HG03066 (cell line): ENCODE results near the gene CDC14B.
A peak's percentile ranks its signal among the peaks of the same experiment; 100 is the strongest.
"Not testable (repeated sequence)": the region's sequence is repeated elsewhere in the genome, so short reads cannot be mapped to it uniquely, and the experiment has no call there.

ENCODE experiments used
- ATAC-seq: cut with Tn5 transposase; IDR thresholded peaks from one replicate; pipeline ENCODE4 v1.9.1; 2021; ENCODE audit warnings: low read depth; ENCODE audit not compliant: unreplicated experiment

The CDC14B gene

DNA sequence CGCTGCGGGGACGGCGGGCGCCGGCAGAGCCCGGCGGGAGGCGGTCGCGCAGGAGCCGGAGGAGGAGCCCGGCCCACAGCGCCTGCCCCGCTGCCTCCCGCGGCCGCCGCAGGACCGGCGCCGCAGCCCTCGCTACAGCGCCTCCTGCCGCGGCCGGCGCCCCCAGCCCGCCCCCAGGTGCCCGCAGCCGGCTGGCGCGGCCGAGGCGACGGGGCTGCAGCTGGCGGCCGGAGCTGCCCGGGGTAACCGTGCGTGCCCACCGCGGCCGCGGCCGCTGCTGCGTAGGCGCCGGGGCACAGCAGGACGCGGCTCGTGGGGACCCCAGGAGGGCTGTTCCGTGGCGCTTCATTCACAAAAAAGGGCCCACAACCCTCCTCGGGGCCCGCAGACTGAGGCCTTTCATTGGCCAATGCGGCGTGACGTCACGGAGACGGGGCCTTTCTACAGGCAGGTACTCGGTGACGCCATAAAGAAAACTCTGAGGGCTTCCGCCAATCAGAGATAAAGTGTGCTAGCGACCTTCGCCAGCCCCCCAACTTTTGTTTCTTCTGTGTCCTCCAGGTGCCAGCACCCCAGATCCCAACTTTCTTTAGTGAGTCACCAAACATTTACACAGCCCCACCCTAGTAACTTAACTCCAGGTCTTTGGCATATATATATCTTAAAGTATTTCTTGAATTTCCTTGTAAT lies at the start of gene CDC14B:
Gene CDC14B, minus strand, starts transcription at position 353 of the 690 bp plus-strand sequence. CDS start 465 bp downstream, outside the sequence.
- ATAC-seq, result peak; percentile 65

DNA sequence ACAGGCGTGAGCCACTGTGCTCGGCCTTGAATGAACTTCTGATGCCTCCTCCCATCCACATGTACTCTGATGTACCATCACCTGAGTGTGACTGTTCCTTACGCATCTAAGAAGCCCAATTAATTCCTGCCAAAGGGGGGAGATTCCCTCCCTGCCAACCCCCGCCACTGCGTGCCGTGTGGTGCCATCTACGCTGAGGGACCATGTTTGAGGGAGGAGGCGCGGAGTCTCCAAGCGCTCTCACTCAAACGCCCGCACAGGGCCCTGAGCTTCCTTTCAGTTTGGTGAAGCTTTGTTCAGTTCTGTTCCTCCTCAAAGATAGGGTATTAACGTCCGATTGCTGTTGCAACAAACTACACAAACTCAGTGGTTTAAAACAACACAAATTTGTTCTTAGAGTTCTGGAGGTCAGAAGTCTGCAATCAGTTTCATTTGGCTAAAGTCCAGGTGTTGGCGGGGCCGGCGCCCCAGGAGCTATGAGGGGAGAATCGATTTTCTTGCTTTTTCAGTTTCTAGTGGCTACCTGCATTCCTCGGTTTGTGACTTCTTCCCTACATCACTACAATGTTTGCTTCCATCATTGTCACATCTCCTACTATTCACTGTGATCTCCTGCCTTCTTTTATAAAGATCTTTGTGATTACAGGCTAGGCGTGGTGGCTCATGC lies 49.4 kb upstream of the CDC14B start:
- ATAC-seq, result no peak

DNA sequence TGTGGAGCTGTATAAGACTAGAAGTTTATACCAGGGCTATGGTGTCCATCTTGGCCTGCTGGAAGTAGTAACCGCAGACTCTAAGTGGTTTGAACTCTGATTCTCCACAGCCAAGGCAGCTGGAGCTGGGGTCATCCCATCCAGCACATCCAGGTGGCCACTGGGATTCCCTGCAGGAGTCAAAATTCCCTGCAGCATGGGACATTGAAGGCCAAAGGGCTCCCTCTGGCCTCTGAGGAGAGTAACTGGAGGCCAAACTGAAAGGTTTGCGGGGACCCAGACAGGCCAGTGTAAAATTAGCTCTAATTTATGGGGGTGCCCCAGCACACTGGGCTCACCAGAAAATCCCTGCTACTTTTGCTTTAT lies 47.7 kb upstream of the CDC14B start:
- no peak for ATAC-seq

DNA sequence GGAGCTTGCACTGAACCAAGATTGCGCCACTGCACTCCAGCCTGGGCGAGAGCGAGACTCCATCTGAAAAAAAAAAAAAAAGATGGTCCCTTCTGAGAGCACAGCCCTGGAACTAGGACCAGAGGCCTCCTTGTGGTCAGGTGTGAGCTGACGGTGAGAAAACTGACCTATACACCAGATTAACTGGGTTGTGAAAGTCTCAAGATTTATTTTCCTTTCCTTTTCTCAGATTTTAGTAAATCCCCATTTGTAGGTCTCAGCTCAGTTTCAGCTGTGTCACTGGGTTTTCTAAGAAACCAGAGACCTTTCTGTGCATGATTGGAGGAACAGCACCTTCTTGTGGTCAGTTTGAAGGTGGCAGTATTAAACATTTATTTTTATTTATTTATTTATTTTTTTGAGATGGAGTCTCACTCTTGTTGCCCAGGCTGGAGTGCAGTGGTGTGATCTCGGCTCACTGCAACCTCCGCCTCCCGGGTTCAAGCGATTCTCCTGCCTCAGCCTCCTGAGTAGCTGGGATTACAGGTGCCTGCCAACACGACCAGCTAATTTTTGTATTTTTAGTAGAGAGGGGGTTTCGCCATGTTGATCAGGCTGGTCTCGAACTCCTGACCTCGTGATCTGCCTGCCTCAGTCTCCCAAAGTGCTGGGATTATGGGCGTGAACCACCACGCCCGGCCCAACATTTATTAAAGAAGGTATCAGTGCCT lies 47.2 kb upstream of the CDC14B start:
- ATAC-seq, result not testable (repeated sequence)

DNA sequence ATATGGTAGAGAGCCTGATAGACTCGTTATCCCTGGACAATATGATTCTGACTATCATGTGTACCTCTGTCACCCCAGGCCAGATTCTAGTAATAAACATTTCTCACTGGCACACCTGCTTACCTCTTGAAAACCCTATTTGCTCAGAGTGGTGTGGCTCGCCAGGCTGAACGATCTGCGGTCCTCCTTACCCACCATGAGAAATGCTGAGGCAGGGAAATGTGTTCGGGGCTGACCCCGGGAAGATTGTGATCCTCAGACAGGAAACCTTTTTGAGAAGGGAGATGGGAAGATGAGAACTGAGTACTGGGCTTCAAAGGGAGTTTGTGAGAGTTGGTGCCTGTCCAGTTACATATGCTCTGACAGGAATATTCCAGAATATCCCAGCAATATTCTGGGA lies 46.1 kb upstream of the CDC14B start:
- no peak for ATAC-seq

DNA sequence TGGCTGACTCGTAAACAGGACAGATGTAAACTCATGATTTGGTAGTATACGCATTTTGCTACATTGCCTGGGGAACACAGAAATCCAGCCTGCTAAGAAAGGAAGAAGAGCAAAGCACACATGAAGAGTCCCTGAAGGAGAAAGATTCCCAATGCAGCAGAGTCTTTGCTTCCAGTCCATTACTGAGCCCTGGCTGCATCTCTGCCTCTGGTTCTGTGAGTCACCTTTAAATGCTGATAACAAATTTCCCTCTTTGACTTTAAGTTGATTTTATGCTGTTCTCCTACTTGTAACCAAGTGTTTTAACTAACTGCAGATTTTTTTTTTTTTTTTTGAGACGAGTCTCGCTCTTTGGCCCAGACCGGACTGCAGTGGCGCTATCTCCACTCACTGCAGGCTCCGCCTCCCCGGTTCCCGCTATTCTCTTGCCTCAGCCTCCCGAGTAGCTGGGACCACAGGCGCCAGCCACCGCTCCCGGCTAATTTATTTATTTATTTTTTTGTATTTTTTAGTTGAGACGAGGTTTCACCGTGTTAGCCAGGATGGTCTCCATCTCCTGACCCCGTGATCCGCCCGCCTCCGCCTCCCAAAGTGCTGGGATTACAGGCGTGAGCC lies 44.0 kb upstream of the CDC14B start:
- no peak for ATAC-seq

DNA sequence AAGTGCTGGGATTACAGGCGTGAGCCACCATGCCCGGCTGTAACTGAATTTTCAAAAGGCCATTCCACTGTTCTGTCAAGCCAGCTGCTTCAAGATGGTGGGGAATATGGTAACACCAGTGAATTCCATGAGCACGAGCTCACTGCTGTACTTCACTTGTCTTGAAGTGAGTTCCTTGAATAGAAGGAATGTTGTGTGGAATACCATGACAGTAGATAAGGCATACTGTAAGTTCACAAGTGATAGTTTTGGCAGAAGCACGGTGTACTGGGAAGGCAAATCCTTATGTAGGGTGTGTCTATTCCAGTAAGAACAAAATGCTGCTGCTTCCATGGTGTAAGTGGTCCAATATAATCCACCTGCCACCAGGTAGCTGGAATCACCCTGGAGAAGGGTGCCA lies 42.1 kb upstream of the CDC14B start:
- ATAC-seq, result no peak

DNA sequence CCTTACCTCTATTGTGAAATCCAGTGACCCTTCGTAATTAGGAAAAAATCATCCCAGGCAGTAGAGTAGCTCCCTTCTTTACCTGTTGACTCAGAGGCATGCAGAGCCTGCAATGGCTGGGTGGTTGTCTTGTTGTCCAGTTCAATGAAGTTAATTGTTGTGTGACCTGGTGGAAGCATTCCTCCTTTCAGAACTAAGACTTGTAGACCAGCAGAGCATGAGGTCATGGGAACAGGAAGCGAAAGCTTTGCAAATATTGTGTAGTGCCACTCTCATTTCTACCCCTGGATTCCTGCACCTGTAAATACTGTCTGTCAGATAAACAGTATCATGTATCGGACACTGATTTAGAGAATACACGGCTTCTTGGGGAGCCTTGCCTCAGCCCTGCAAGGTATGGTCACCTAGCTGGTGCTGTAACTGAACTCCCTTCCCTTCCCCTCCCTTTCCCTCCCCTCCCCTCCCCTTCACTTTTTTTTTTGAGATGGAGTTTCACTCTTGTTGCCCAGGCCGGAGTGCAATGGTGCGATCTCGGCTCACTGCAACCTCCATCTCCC lies 41.1 kb upstream of the CDC14B start:
- no peak for ATAC-seq

DNA sequence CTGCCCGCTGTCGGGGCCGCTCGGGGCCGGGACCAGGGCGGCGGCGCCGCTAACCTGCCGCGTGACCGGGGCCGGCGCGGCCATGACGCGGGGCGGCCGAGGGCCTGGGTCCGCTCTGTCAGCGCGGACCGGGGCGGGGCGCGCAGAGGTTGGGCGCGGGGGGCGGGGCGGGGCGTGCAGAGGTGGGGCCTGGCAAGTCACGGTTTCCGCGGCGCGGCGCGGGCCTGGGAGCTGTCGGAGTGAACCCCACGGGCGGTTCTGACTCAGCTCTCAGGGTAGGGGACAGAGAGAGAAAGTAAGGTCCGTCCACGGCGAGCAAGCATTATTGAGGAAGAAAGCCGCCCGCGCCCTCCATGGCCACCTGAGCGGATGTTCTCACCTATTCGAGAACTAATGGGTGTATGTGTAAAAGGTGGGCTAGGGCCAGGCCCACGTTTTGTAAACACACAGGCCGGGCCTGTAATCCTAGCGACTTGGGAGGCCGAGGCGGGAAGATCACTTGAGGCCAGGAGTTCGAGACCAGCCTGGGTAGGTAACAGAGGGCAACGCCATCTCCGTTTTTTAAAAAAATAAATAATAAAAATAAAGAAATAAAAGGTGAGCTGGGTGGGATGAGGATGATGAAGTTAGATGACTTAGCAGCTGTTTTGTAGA lies 35.7 kb upstream of the CDC14B start, which contains the start of gene PRXL2C:
Gene PRXL2C, minus strand, starts transcription at position 120 of the 654 bp plus-strand sequence. Its CDS starts 36 bp downstream, at position 84.
- peak; percentile 64 for ATAC-seq

DNA sequence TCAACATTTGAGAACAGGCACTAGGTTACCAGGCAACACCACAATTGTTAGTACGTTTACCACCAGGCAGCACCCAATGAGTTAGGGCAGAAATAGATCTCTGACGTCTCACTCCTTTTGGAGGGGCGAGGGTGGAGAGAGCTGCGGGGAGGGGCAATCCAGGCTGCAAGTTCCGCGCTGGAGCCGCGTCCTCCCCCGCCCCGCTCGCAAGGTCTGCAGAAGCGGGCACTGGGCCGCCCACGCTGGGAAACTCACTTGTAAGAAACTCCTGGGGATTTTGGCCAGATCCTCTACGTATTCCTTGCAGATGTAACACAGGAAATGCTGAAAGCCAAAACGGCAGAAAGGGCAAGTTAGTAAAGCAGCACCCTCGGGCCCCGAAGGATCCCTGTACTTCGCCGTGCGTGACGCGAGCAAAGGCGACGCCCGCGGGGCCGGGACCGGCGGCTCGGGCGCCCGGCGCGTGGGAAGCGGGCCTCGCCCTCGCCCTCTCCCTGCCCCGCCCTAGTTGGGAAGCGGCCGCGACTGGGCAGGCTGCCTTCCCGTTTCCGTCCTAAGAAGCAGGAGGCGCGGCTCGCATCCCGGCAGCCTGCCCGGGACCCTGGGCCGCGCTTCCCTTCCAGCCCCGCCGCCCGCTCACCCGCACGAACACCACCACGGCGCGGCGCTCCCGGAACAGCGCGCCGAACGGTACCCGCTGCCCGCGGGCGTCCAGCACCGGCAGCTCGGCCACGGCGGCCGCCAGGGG lies 35.0 kb upstream of the CDC14B start:
- ATAC-seq, result peak; percentile 54

DNA sequence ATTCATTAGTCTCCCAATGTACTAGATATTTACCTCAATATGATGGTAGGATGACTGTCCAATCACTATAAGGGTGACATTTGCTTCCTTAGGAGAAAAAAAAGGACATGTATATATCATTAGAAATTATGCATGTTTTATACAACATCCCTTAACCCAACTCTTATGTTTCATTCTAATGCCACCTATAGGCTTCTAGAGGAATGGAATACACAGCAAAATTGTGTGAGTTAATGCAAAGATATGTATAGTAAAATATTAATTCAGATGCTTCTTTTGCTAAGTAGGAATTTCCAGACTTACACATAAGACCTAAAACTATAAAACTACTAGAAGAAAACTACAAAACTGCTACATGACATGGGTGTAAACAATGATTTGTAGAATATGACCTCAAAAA lies 32.0 kb upstream of the CDC14B start:
- ATAC-seq, result no peak

DNA sequence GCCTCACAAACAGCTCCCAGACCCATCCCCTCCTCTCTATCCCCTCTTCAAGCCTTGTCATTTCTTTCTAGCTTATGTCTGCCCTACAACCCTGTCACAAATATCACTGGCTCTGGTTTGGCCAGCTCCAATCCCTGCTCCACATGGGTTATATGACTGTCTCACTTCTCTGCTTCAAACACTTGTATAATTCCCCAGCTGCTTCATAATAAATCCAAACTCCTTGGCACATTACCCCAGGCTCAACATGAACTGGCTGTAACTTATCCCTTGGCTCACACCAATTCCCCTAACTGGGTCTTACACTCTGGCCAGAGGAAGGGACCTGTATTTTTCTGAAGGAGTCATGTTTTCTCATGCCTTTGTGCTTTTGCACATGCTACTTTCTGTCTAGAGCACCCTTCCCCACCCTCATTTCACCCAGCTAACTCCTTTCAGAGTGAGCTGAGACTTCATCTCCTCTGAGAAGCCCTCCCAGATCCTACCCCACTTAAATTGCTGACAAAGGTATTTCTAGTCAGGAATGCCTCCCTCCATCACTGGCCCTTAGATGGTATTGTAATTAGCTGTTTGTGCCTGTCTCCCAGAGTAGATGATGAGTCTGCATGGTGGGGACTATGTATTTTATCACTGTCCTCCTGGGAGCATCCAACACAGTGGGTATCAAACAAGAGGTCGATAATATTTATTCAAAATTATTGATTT lies 30.1 kb upstream of the CDC14B start:
- ATAC-seq, result no peak

DNA sequence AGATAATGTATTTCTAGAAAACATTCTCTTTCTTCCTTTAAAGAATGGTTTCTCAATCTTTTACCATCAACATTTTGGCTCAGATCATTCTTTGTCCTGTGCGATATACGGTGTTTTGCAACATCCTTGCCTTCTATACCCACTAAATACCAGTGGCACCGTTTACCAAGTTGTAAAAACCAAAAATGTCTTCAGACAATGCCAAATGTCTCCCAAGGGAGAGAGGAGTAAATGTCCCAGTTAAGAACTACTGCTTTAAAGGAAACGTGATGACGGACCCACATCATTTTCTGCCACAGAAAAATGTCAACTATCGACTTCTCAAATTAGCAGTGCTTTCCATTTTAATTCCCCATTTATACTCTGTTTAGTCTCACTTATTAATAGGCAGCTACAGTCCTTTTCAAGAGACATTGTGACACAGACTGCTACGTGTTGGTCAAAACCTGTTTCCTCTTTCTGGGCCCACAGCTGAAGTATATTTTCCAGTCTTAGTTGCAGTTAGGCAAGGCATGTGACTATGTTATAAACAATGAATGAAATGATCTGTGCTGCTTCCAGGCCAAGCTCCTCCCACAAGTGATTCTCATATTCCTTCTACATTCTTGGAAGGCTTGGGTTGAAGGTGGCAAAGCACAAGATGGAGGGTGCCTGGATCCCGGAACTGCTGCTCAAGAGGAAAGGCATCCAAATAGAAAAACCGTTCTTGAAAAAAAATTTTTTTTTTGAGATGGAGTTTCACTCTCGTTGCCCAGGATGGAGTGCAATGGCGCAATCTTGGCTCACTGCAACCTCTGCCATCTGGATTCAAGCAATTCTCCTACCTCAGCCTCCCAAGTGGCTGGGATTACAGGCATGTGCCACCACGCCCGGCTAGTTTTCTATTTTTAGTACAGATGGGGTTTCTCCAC lies 26.7 kb upstream of the CDC14B start:
- ATAC-seq, result no peak

DNA sequence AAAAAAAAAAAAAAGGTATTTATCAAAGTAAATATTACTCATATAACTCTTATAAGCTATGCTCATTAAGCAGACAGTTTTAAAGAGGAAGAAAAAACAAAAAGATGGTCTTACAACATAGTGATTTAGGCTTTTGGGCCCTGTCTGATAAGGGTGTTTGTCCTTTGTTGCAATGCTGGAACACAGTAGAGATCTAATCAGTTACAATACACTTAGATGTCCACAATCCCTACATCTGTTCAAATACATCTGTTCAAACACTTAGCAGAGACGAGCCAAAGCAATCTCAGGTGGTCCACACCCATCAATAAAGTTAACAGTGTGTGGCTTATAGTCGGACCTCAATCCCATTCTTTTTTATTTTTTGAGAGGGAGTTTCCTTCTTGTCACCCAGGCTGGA lies 24.5 kb upstream of the CDC14B start:
- no peak for ATAC-seq

DNA sequence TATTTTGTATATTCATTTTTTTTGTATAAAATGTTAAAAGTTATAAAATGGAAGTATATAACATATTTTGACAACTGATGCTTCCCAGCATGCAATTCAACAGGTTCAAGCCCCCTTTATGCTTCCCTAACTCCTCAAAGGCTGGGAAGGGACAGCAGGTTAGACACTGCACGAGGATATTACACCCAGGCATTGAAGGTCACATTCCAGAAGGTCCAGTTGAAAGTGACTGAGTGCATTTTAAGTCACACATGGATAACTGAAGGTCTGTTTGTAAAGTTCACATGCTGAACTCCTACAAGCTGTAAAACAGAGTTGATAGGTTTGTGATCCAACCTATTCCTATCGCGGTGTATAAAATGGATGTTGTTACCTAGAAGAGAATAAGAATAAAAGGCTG lies 21.9 kb upstream of the CDC14B start:
- ATAC-seq, result no peak

DNA sequence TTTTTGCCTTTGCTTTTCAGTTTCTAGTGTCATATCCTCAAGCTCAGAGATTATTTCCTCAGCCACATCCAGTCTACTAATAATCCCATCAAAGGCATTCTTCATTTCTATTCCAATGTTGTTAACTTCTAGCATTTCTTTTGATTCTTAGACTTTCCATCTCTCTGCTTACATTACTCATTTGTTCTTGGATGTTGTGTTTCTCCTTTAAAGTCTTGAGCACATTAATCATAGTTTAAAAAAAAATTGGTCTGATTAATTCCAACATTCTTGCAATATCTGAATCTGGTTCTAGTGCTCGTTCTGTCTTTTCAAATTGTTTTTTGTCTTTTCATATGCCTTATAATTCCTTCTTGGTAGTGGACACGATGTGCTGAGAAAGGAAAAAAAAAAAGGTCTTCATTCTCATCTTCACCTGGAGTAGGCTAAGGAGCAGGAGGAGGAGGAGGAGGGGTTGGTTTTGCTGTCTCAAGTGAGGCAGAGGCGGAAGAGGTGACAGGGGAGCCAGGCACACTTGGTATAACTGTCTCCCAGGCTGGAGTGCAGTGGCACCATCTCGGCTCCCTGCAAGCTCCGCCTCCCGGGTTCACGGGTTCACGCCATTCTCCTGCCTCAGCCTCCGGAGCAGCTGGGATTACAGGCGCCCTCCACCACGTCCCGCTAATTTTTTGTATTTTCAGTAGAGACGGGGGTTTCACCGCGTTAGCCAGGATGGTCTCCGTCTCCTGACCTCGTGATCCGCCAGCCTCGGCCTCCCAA lies 19.1 kb upstream of the CDC14B start:
- ATAC-seq, result no peak

DNA sequence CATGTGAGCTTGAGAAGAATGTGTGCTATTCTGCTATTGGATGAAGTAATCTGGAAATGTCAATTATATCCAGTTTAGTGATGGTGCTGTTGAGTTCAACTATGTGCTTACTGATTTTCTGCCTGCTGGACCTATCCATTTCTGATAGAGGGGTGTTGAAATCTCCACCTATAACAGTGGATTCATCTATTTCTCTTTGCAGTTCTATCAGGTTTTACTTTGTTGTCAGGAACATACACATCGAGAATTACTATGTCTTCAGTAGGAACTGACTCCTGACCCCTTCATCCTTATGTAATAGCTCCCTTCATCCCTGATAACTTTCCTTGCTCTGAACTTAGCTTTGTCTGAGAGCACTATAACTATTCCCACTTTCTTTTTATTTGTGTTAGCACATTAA lies 16.7 kb upstream of the CDC14B start:
- no peak for ATAC-seq
